H1 (cell line): ENCODE data around the gene LGR4. TPM values are rescaled to one million over a fixed set of nuclear protein-coding genes. Genes with fewer than 3 reads are reported as not detected.

Source experiments
- CTCF ChIA-PET: fragments of 300-600 bp; sonication (Branson Sonifier 250); formaldehyde crosslinking; loops from one replicate; lab custom pipeline; 2021; ENCODE audit not compliant: partially characterized antibody; lab: Charles Lee
- POLR2A ChIA-PET: fragments of 300-600 bp; sonication (Branson Sonifier 250); formaldehyde crosslinking; loops from one replicate; lab custom pipeline; 2021; ENCODE audit warnings: inconsistent platforms; ENCODE audit not compliant: partially characterized antibody; lab: Charles Lee
- DNase-seq, 2 experiments: peaks; one replicate each; pipeline versions ENCODE4 v3.0.0 to v3.0.0-alpha.2; 2010 to 2022; ENCODE audit warnings: low spot score in 2 of 2, low read depth in 1 of 2, mixed read lengths in 1 of 2
- FAIRE-seq: peaks from 2 replicates; lab custom pipeline; 2011; peaks lifted over from hg19 to GRCh38; lab: Jason Lieb, UNC
- H2AFZ ChIP-seq: 2 replicates; pipeline ENCODE4 v1.8.1; 2012; ENCODE audit warnings: low read length, inconsistent platforms
- H2AK5ac ChIP-seq: 2 replicates; pipeline ENCODE4 v1.6.1; 2013; ENCODE audit warnings: low read depth, low read length
- H2BK120ac ChIP-seq: replicated peaks from 2 replicates; pipeline ENCODE3; 2013; ENCODE audit warnings: low read depth, low read length, inconsistent platforms
- H2BK12ac ChIP-seq: 2 replicates; pipeline ENCODE4 v1.6.1; 2013; ENCODE audit warnings: low read depth, low read length
- H2BK15ac ChIP-seq: 2 replicates; pipeline ENCODE4 v1.6.1; 2013; ENCODE audit warnings: low read length
- H2BK20ac ChIP-seq: 2 replicates; pipeline ENCODE4 v1.6.1; 2013; ENCODE audit warnings: low read length
- H2BK5ac ChIP-seq: 2 replicates; pipeline ENCODE4 v1.6.1; 2013; ENCODE audit warnings: low read depth, low read length
- H3K14ac ChIP-seq: 2 replicates; pipeline ENCODE4 v1.6.1; 2013; ENCODE audit warnings: inconsistent platforms; ENCODE audit not compliant: insufficient read length
- H3K18ac ChIP-seq: 2 replicates; pipeline ENCODE4 v1.6.1; 2013; ENCODE audit warnings: low read length; ENCODE audit errors: extremely low read depth
- H3K23ac ChIP-seq: 2 replicates; pipeline ENCODE4 v1.6.1; 2013; ENCODE audit warnings: inconsistent platforms; ENCODE audit not compliant: insufficient read length
- H3K23me2 ChIP-seq: 2 replicates; pipeline ENCODE4 v1.6.1; 2013; ENCODE audit warnings: low read depth, low read length
- H3K27ac ChIP-seq: 2 replicates; pipeline ENCODE4 v1.6.1; 2011; ENCODE audit warnings: low read depth, low read length, inconsistent platforms
- H3K27me3 ChIP-seq, 4 experiments: replicated peaks in 1 of 4; 1 replicate in 1 of 4; 2 replicates in 3 of 4; pipeline versions ENCODE4 v1.6.1 to v1.8.1; 2011 to 2013; ENCODE audit warnings: low read length in 3 of 4, mild to moderate bottlenecking in 3 of 4, inconsistent platforms in 2 of 4, mixed read lengths in 2 of 4, moderate library complexity in 1 of 4; ENCODE audit not compliant: control insufficient read depth in 3 of 4, insufficient read depth in 3 of 4; ENCODE audit errors: extremely low read depth in 1 of 4
- H3K36me3 ChIP-seq, 4 experiments: 2 replicates each; pipeline versions ENCODE4 v1.6.1 to v1.8.1; 2011 to 2013; ENCODE audit warnings: mild to moderate bottlenecking in 4 of 4, low read length in 3 of 4, moderate library complexity in 2 of 4, control low read depth in 1 of 4, inconsistent platforms in 1 of 4; ENCODE audit not compliant: insufficient read depth in 4 of 4, control insufficient read depth in 2 of 4
- H3K4ac ChIP-seq: replicated peaks from 2 replicates; pipeline ENCODE3; 2013; ENCODE audit warnings: low read length, low read depth, mixed read lengths, inconsistent platforms; ENCODE audit not compliant: insufficient read length
- H3K4me1 ChIP-seq, 4 experiments: replicated peaks in 1 of 4; 1 replicate in 1 of 4; 2 replicates in 3 of 4; pipeline versions ENCODE4 v1.6.1 to v1.8.1; 2011 to 2013; ENCODE audit warnings: low read length in 3 of 4, inconsistent platforms in 2 of 4, mixed read lengths in 1 of 4; ENCODE audit not compliant: insufficient read depth in 4 of 4, control insufficient read depth in 3 of 4
- H3K4me2 ChIP-seq, 2 experiments: 2 replicates each; pipeline versions ENCODE4 v1.6.1 to v1.8.1; 2011 to 2013; ENCODE audit warnings: low read depth in 2 of 2, low read length in 2 of 2, control low read depth in 1 of 2, inconsistent platforms in 1 of 2, mild to moderate bottlenecking in 1 of 2; ENCODE audit not compliant: insufficient read depth in 1 of 2
- H3K4me3 ChIP-seq, 4 experiments: fragments of 200-600, 300-600 bp in 1 of 4; sonication (generic), shearing (Covaris generic), sonication (Bioruptor Twin) in 1 of 4; 2 replicates each; pipeline versions ENCODE4 v1.5.1 to v1.8.1; 2011 to 2016; ENCODE audit warnings: low read length in 4 of 4, low read depth in 3 of 4, control low read depth in 2 of 4, inconsistent platforms in 2 of 4, mild to moderate bottlenecking in 2 of 4, mixed read lengths in 1 of 4, moderate library complexity in 1 of 4; ENCODE audit not compliant: insufficient read depth in 2 of 4; ENCODE audit errors: extremely low read depth in 1 of 4
- H3K56ac ChIP-seq: replicated peaks from 2 replicates; pipeline ENCODE3; 2013; ENCODE audit warnings: low read depth, mild to moderate bottlenecking, mixed read lengths, low read length, inconsistent platforms; ENCODE audit not compliant: insufficient read length
- H3K79me1 ChIP-seq: 2 replicates; pipeline ENCODE4 v1.6.1; 2013; ENCODE audit warnings: low read depth, low read length, control low read depth
- H3K79me2 ChIP-seq, 2 experiments: 2 replicates each; pipeline versions ENCODE4 v1.6.1 to v1.8.1; 2012 to 2013; ENCODE audit warnings: low read length in 2 of 2, mild to moderate bottlenecking in 2 of 2, inconsistent platforms in 1 of 2; ENCODE audit not compliant: insufficient read depth in 2 of 2, control insufficient read depth in 1 of 2
- H3K9ac ChIP-seq, 4 experiments: replicated peaks in 1 of 4; 1 replicate in 1 of 4; 2 replicates in 3 of 4; pipeline versions ENCODE4 v1.6.1 to v1.8.1; 2011 to 2013; ENCODE audit warnings: low read depth in 3 of 4, low read length in 3 of 4, control low read depth in 2 of 4, mild to moderate bottlenecking in 2 of 4, moderate library complexity in 2 of 4, inconsistent platforms in 1 of 4; ENCODE audit errors: extremely low read depth in 1 of 4
- H3K9me3 ChIP-seq, 2 experiments: 2 replicates each; pipeline versions ENCODE4 v1.6.1 to v1.8.1; 2012 to 2013; ENCODE audit warnings: mild to moderate bottlenecking in 2 of 2, moderate library complexity in 2 of 2, control low read depth in 1 of 2, inconsistent platforms in 1 of 2, low read depth in 1 of 2, low read length in 1 of 2, mixed read lengths in 1 of 2; ENCODE audit not compliant: insufficient read depth in 2 of 2
- H4K20me1 ChIP-seq, 2 experiments: replicated peaks in 1 of 2; 2 replicates each; pipeline versions ENCODE3 to v1.8.1; 2011 to 2013; ENCODE audit warnings: inconsistent platforms in 2 of 2, low read length in 2 of 2, mild to moderate bottlenecking in 1 of 2; ENCODE audit not compliant: insufficient read depth in 2 of 2, control insufficient read depth in 1 of 2
- H4K5ac ChIP-seq: 2 replicates; pipeline ENCODE4 v1.6.1; 2013; ENCODE audit warnings: low read length, low read depth, mixed read lengths, inconsistent platforms; ENCODE audit not compliant: insufficient read length
- H4K8ac ChIP-seq: 2 replicates; pipeline ENCODE4 v1.8.0; 2013; ENCODE audit warnings: mild to moderate bottlenecking, moderate library complexity, low read length, inconsistent platforms; ENCODE audit not compliant: insufficient read depth; ENCODE audit errors: extremely low read depth
- H4K91ac ChIP-seq: replicated peaks from 2 replicates; pipeline ENCODE3; 2013; ENCODE audit warnings: low read length, mixed read lengths, inconsistent platforms; ENCODE audit not compliant: insufficient read length
- CREB1 ChIP-seq: IDR thresholded peaks from 2 replicates; pipeline ENCODE4 v1.6.1; 2012; ENCODE audit warnings: inconsistent platforms
- EZH2 ChIP-seq: fragments of 200-600 bp; sonication (generic); IDR thresholded peaks from 2 replicates; pipeline ENCODE4 v1.7.1; 2012; ENCODE audit warnings: low read depth, mild to moderate bottlenecking, moderate library complexity, low read length, inconsistent platforms; ENCODE audit not compliant: severe bottlenecking
- JUN ChIP-seq: IDR thresholded peaks from 2 replicates; pipeline ENCODE4 v1.6.1; 2011; ENCODE audit warnings: low read depth, mild to moderate bottlenecking, improper control_type of control experiment, low read length
- KDM1A ChIP-seq: fragments of 200-600, 300-600 bp; sonication (generic); IDR thresholded peaks from 2 replicates; pipeline ENCODE4 v1.7.1; 2016; ENCODE audit warnings: mild to moderate bottlenecking, low read length, borderline replicate concordance
- MAFK ChIP-seq: IDR thresholded peaks from 2 replicates; pipeline ENCODE4 v1.6.1; 2012; ENCODE audit warnings: low read depth, mild to moderate bottlenecking, improper control_type of control experiment, low read length
- RFX5 ChIP-seq: IDR thresholded peaks from 2 replicates; pipeline ENCODE4 v1.6.1; 2011; ENCODE audit warnings: low read depth, low read length, improper control_type of control experiment, borderline replicate concordance
- WGBS, 2 experiments: shearing (Covaris generic) in 1 of 2; methylation state at CpG; one replicate each; pipeline versions ENCODE4 v1.1.6 to v1.1.7; 2013 to 2015; ENCODE audit warnings: low lambda C conversion rate in 2 of 2, mixed read lengths in 2 of 2, inconsistent platforms in 1 of 2, low coverage in 1 of 2, missing lambda C conversion rate in 1 of 2; ENCODE audit not compliant: insufficient replicate concordance in 2 of 2, insufficient coverage in 1 of 2, insufficient read length in 1 of 2; ENCODE audit errors: extremely low coverage in 1 of 2, missing lambda C conversion rate in 1 of 2; 5-methylcytosine and 5-hydroxymethylcytosine counted together
- polyA plus RNA-seq, 7 experiments: library from polyadenylated mRNA; depleted of rRNA in 3 of 7; stranded (reverse) in 5 of 7; unstranded in 2 of 7; fragments of >200 nt in 5 of 7; fragments of 200-250 nt in 2 of 7; gene quantifications; 1 replicate in 5 of 7; 2 replicates in 1 of 7; 4 replicates in 1 of 7; pipeline versions ENCODE4 v1.2.1 to v1.2.3, GENCODE V29; 2011 to 2013; ENCODE audit warnings: missing spikeins in 2 of 7, mixed read lengths in 2 of 7
- total RNA-seq: library from RNA; stranded (reverse); fragmentation: NEBNext Ultra II Directional; extraction: Animal tissue kit (Norgen Biotek cat#: 25700); gene quantifications from 2 replicates; pipeline ENCODE4 v1.2.1, GENCODE V29; 2021

Gene LGR4
- total and polyA plus RNA-seq, 2 of the 8 experiments (the other 6 are each of a cell fraction or from before 2014, with no cell fraction given): 26.6 to 61.7 TPM

- no peak overlapping the region for H2AK5ac ChIP-seq
- H3K18ac ChIP-seq: no peak overlapping the region
- ChIA-PET CTCF (interaction anchor here (0.7 to 1.8 kb wide), 5 partner anchors 15 to 342 kb away, joined by 3 to 5 read pairs (median 3); no protein-coding TSS in a partner anchor), POLR2A (interaction anchor here (1.1 to 1.9 kb wide), 5 partner anchors 8 to 20 kb away, joined by 4 to 10 read pairs (median 4); partner anchors contain the start of gene LGR4)
- no peak overlapping the region for H2BK12ac ChIP-seq
- no peak overlapping the region for H3K9ac ChIP-seq
- no peak overlapping the region for H2BK5ac ChIP-seq
- no peak overlapping the region for H3K14ac ChIP-seq
- no peak overlapping the region for H4K91ac ChIP-seq
- H3K4me2 ChIP-seq: no peak overlapping the region
- H4K5ac ChIP-seq: no peak overlapping the region
- 0 out of 8 replicates have a peak, but pooled peaks cover 0 to 3% (median 0%) of the 10 kb centered on the region in 4 experiments for H3K36me3 ChIP-seq
- peaks cover 7 to 15% of the 10 kb centered on the region in 2 experiments for H4K20me1 ChIP-seq
- no peak overlapping the region for H2BK15ac ChIP-seq
- H3K27me3 ChIP-seq: no peaks in the 10 kb centered on the region
- H2BK120ac ChIP-seq: no peak overlapping the region
- peaks cover 7% of the 10 kb centered on the region; the same call in 1 of the 2 replicates for H3K79me1 ChIP-seq
- H2BK20ac ChIP-seq: no peak overlapping the region
- no peak overlapping the region for H4K8ac ChIP-seq
- H3K79me2 ChIP-seq: peaks cover 71 to 100% of the 10 kb centered on the region in 2 experiments
- 85% methylated on average over 2 of the region's 2 CpGs; no CpG with 5 or more reads in 1 of the 2 experiments for WGBS, 2 experiments
- no peak overlapping the region for H3K56ac ChIP-seq
- H3K23ac ChIP-seq: no peak overlapping the region
- TF ChIP-seq JUN (no peak), CREB1 (no peak), EZH2 (no peak), KDM1A (no peak), RFX5 (no peak), MAFK (no peak)
- TF ChIP-seq, all 59 proteins: peak for 0
- no peaks in the 10 kb centered on the region for H3K9me3 ChIP-seq
- H2AFZ ChIP-seq: no peak overlapping the region
- FAIRE-seq (no peak), DNase-seq (no peak)
- H3K23me2 ChIP-seq: no peaks in the 10 kb centered on the region
- peaks cover 0 to 32% (median 17%) of the 10 kb centered on the region in 4 experiments; a peak in 6 of 7 replicates for H3K4me1 ChIP-seq
- no peak overlapping the region for H3K4ac ChIP-seq
- no peak overlapping the region for H3K27ac ChIP-seq
- no peak overlapping the region for H3K4me3 ChIP-seq
Observed at GRCh38 chr11:27464909-27465308, 7.7 kb downstream of the LGR4 start.
